Ishikawa (cell line): Measurements from ENCODE around the gene PIP4K2C.

Source experiments
- CEBPB ChIP-seq: IDR thresholded peaks from 2 replicates; pipeline ENCODE4 v1.6.1; 2012
- CREB1 ChIP-seq: IDR thresholded peaks from 2 replicates; pipeline ENCODE4 v1.6.1; 2012; ENCODE audit warnings: low read depth
- EGR1 ChIP-seq: IDR thresholded peaks from 2 replicates; pipeline ENCODE4 v1.6.1; 2012
- EP300 ChIP-seq: IDR thresholded peaks from 2 replicates; pipeline ENCODE4 v1.6.1; 2012; ENCODE audit warnings: borderline replicate concordance
- MAX ChIP-seq: IDR thresholded peaks from 2 replicates; pipeline ENCODE4 v1.6.1; 2012
- NFIC ChIP-seq: IDR thresholded peaks from 2 replicates; pipeline ENCODE4 v1.6.1; 2012
- REST ChIP-seq: IDR thresholded peaks from 2 replicates; pipeline ENCODE4 v1.6.1; 2012; ENCODE audit warnings: low read depth, mild to moderate bottlenecking
- TAF1 ChIP-seq: IDR thresholded peaks from 2 replicates; pipeline ENCODE4 v1.6.1; 2012; ENCODE audit warnings: low read depth, mild to moderate bottlenecking
- TEAD4 ChIP-seq: IDR thresholded peaks from 2 replicates; pipeline ENCODE4 v1.6.1; 2012
- YY1 ChIP-seq: IDR thresholded peaks from 2 replicates; pipeline ENCODE4 v1.6.1; 2012; ENCODE audit warnings: low read depth
- ZBTB7A ChIP-seq: IDR thresholded peaks from 2 replicates; pipeline ENCODE4 v1.6.1; 2012; ENCODE audit warnings: low read depth
- TF ChIP-seq, protein P1 (sequence below): IDR thresholded peaks from 2 replicates; pipeline ENCODE4 v1.6.1; 2012

DNA sequence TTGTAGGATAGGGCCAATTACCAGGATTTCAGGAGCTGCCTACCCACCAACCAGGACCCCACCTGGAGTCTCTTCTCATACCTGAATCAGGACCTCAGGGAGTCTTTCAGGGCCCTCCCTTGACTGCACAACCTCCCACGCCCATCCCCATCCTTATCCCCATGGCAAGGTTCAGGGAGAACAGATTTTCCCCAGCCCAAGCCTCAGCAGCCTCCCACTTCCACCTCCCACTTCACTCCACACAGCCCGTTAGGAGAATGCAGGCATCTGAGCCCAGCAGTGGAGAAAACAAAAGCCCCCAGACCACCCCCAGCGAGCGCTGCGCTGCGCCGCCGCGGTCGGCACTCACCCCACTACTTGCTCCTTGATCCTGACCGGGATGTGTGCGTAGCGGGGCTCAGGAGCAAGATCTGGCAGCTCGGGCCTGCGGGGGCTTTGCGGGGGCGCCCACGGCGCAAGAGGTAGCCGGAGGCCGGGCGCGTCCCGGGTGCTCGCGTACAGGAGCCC, 40.6 kb downstream of the PIP4K2C start:
- no peak for TF ChIP-seq MAX
- TF ChIP-seq TEAD4, result no peak
- no peak for TF ChIP-seq NFIC
- TF ChIP-seq CEBPB, result no peak
- TF ChIP-seq REST, result no peak
- TF ChIP-seq TAF1, result no peak
- no peak for TF ChIP-seq EGR1
- TF ChIP-seq EP300, result no peak
- no peak for TF ChIP-seq ZBTB7A
- TF ChIP-seq, protein P1, sequence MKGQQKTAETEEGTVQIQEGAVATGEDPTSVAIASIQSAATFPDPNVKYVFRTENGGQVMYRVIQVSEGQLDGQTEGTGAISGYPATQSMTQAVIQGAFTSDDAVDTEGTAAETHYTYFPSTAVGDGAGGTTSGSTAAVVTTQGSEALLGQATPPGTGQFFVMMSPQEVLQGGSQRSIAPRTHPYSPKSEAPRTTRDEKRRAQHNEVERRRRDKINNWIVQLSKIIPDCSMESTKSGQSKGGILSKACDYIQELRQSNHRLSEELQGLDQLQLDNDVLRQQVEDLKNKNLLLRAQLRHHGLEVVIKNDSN, result no peak
- TF ChIP-seq CREB1, result no peak
- TF ChIP-seq YY1, result no peak
